ENCODE results near the gene RAB4B. TPM values are rescaled to one million over a fixed set of nuclear protein-coding genes. Genes with fewer than 3 reads are reported as not detected.
A peak's percentile ranks its signal among the peaks of the same experiment; 100 is the strongest.
"Not testable (repeated sequence)": the region's sequence is repeated elsewhere in the genome, so short reads cannot be mapped to it uniquely, and the experiment has no call there.

RAB4B gene
- total RNA-seq, 1 donor from 2014 or later: 23.6 TPM

GRCh38 chr19:40808497-40808896 is 30.4 kb downstream of the RAB4B start:
- DNase-seq (ENCODE audit: low read depth): no peak
- no peak for TF ChIP-seq CTCF (conservative IDR thresholded peaks at IDR 0.05; ENCODE audit: low read depth, low read length)
- no peak overlapping the region for H3K4me3 ChIP-seq (ENCODE audit: low read depth, low read length)

GRCh38 chr19:40809358-40810086 is 31.5 kb downstream of the RAB4B start:
- no peak for DNase-seq (ENCODE audit: low read depth)
- TF ChIP-seq CTCF (conservative IDR thresholded peaks at IDR 0.05; ENCODE audit: low read depth, low read length): no peak
- no peak overlapping the region for H3K4me3 ChIP-seq (ENCODE audit: low read depth, low read length)

GRCh38 chr19:40810160-40810559 is 32.1 kb downstream of the RAB4B start:
- no peak for TF ChIP-seq CTCF (conservative IDR thresholded peaks at IDR 0.05; ENCODE audit: low read depth, low read length)
- DNase-seq (ENCODE audit: low read depth): no peak
- peak overlapping the region; percentile 47 for H3K4me3 ChIP-seq (ENCODE audit: low read depth, low read length)

GRCh38 chr19:40810649-40811408 is 32.8 kb downstream of the RAB4B start:
- DNase-seq (ENCODE audit: low read depth): not testable (repeated sequence)

GRCh38 chr19:40811478-40812341 is 33.7 kb downstream of the RAB4B start:
- no peak for TF ChIP-seq CTCF (conservative IDR thresholded peaks at IDR 0.05; ENCODE audit: low read depth, low read length)
- H3K4me3 ChIP-seq (ENCODE audit: low read depth, low read length): peak overlapping the region; percentile 47
- no peak for DNase-seq (ENCODE audit: low read depth)

More at GRCh38 chr19:40810649-40811408, 32.8 kb downstream of the RAB4B start:
- H3K4me3 ChIP-seq (ENCODE audit: low read depth, low read length): peak overlapping the region; percentile 47

- H3K4me3 ChIP-seq (ENCODE audit: low read depth, low read length); DNase-seq (ENCODE audit: low read depth): not testable (repeated sequence)
These were observed 34.5 kb downstream of the RAB4B start for GRCh38 chr19:40812571-40812970.

- no peak for DNase-seq (ENCODE audit: low read depth)
- TF ChIP-seq CTCF (conservative IDR thresholded peaks at IDR 0.05; ENCODE audit: low read depth, low read length): no peak
These were observed 35.1 kb downstream of the RAB4B start for GRCh38 chr19:40813182-40813581.

More at GRCh38 chr19:40813182-40813581, 35.1 kb downstream of the RAB4B start:
- no peak overlapping the region for H3K4me3 ChIP-seq (ENCODE audit: low read depth, low read length)
